NB4 (cell line): ENCODE results near the gene NLRP6.
"Not testable (repeated sequence)": the region's sequence is repeated elsewhere in the genome, so short reads cannot be mapped to it uniquely, and the experiment has no call there.

ENCODE experiments used
- DNase-seq: peaks from one replicate; pipeline ENCODE4 v3.0.0; 2010; ENCODE audit warnings: low read depth
- H3K4me3 ChIP-seq: one replicate; pipeline ENCODE4 v1.5.1; 2011; ENCODE audit warnings: mild to moderate bottlenecking, low read depth, low read length, moderate library complexity
- MYC ChIP-seq: IDR thresholded peaks from 2 replicates; pipeline ENCODE4 v1.6.1; 2011; ENCODE audit warnings: low read depth, low read length
- POLR2A ChIP-seq: IDR thresholded peaks from 2 replicates; pipeline ENCODE4 v1.6.1; 2011; ENCODE audit warnings: mild to moderate bottlenecking; ENCODE audit not compliant: insufficient read length; ENCODE audit errors: extremely low read depth
- TF ChIP-seq, protein P1 (sequence below): IDR thresholded peaks from one replicate; pipeline ENCODE4 v1.5.1; 2012; ENCODE audit warnings: low read depth, low read length
- TF ChIP-seq, protein P2 (sequence below): IDR thresholded peaks from 2 replicates; pipeline ENCODE4 v1.6.1; 2011; ENCODE audit warnings: low read depth, low read length

NLRP6 gene

DNA sequence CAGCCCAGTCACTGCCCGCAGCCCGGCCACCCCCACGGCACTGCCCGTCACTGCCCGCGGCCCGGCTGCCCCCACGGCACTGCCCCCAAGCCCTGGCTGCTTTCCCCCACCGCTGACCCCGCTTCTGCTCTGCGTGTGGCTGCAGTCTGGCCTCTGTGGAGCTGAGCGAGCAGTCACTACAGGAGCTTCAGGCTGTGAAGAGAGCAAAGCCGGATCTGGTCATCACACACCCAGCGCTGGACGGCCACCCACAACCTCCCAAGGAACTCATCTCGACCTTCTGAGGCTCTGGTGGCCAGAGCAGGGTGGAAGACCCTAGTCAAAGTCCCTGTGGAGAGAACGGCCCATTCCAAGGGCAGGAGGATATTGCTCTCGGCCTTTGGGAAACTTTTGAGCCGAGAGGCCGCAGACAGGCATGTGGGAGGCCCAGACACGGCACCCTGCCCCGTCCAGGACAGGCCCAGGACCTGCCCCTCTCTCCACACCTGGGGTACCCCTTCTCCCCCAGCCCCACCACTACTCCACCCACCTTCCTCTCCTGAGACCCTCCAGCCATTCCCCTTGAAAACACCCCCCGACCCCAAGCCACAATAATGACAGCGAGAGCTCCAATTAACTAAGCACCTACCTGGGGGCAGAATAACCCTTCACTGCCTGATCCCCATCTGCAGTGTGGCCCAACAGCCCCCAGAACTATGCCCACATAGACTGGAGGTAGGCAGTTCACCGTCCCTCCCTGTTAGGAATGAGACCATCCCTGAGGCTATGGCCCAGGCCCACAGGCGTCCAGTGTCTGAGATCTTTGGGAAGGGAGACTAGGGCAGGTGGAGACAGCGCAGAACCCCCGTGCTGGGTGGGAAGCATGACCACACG lies 7.0 kb downstream of the NLRP6 start:
- H3K4me3 ChIP-seq = no peak overlapping the region
- DNase-seq = no peak
- TF ChIP-seq, protein P1, sequence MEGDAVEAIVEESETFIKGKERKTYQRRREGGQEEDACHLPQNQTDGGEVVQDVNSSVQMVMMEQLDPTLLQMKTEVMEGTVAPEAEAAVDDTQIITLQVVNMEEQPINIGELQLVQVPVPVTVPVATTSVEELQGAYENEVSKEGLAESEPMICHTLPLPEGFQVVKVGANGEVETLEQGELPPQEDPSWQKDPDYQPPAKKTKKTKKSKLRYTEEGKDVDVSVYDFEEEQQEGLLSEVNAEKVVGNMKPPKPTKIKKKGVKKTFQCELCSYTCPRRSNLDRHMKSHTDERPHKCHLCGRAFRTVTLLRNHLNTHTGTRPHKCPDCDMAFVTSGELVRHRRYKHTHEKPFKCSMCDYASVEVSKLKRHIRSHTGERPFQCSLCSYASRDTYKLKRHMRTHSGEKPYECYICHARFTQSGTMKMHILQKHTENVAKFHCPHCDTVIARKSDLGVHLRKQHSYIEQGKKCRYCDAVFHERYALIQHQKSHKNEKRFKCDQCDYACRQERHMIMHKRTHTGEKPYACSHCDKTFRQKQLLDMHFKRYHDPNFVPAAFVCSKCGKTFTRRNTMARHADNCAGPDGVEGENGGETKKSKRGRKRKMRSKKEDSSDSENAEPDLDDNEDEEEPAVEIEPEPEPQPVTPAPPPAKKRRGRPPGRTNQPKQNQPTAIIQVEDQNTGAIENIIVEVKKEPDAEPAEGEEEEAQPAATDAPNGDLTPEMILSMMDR = no peak
- TF ChIP-seq POLR2A = no peak

DNA sequence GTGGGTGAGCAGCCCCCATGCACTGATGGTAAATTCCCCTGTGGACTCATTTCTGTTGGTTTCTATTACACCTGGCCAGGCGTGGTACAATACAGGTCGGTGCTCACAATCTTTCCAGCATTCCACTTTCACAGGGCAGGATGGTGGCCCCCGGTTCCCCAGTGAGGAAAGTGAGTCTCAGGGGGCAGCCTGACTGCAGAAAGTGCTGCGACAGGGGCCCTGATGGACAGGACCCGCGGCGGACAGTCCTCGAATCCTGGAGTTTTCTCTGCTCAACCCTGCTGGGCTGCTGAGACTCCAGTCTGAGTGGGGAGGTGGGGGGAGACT lies 7.7 kb downstream of the NLRP6 start:
- DNase-seq = no peak
- no peak for TF ChIP-seq POLR2A
- no peak for TF ChIP-seq MYC
- TF ChIP-seq, protein P1 = no peak
- TF ChIP-seq, protein P2, sequence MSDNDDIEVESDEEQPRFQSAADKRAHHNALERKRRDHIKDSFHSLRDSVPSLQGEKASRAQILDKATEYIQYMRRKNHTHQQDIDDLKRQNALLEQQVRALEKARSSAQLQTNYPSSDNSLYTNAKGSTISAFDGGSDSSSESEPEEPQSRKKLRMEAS = no peak
- H3K4me3 ChIP-seq = no peak overlapping the region

DNA sequence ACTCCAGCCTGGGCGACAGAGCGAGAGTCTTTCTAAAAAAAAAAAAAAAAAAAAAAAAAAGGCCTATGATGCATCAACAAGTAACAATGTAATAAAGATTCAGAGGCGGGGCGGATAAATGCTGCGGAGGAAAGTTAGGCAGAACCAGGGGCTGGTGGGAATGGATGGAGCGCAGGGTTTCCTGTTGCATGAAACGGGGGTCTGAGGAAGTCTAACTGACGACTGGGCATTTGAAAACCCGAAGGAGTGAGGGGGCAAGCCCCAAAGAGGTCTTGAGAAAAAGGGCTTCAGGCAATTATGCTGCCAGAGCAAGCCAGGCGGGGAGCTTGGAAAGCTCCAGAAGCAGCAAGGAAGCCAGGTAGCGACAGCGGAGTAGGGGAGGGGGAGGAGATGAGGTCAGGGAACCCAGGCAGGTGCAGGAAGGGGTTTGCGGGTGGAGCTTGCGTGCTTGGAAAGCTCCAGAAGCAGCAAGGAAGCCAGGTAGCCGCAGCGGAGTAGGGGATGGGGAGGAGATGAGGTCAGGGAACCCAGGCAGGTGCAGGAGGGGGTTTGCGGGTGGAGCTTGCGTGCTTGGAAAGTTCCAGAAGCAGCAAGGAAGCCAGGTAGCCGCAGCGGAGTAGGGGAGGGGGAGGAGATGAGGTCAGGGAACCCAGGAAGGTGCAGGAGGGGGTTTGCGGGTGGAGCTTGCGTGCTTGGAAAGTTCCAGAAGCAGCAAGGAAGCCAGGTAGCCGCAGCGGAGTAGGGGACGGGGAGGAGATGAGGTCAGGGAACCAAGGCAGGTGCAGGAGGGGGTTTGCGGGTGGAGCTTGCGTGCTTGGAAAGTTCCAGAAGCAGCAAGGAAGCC lies 9.0 kb downstream of the NLRP6 start:
- not testable (repeated sequence) for DNase-seq, H3K4me3 ChIP-seq

DNA sequence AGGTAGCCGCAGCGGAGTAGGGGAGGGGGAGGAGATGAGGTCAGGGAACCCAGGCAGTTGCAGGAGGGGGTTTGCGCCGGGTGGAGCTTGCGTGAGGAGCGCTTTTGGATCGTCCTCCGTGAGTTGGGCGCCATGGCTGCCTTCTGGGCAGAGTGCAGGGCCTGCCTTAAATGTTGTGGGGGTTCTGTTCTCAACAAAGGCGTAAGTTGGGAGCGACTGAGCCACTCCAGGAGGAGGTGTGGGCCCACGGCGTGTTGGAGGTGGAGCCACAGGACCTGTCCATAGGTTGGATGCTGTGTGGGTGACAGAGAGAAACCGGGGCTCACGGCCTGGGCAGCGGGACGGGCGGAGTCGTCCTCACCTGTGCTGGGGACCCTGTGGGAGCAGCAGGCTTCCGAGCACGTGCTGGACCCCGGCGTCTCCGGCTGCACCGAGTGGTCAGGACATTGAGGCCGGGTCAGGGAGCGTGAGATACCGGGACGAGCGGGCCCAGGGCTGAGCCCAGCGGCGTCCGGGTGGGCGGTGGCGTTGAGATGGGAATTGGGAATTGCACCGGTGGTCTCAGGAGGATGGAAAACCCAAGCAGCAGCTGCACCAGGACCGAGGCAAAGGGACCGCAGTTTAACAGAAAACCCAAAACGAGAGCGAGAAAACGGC lies 9.7 kb downstream of the NLRP6 start:
- peak overlapping the region; percentile 52 for H3K4me3 ChIP-seq
- no peak for DNase-seq

DNA sequence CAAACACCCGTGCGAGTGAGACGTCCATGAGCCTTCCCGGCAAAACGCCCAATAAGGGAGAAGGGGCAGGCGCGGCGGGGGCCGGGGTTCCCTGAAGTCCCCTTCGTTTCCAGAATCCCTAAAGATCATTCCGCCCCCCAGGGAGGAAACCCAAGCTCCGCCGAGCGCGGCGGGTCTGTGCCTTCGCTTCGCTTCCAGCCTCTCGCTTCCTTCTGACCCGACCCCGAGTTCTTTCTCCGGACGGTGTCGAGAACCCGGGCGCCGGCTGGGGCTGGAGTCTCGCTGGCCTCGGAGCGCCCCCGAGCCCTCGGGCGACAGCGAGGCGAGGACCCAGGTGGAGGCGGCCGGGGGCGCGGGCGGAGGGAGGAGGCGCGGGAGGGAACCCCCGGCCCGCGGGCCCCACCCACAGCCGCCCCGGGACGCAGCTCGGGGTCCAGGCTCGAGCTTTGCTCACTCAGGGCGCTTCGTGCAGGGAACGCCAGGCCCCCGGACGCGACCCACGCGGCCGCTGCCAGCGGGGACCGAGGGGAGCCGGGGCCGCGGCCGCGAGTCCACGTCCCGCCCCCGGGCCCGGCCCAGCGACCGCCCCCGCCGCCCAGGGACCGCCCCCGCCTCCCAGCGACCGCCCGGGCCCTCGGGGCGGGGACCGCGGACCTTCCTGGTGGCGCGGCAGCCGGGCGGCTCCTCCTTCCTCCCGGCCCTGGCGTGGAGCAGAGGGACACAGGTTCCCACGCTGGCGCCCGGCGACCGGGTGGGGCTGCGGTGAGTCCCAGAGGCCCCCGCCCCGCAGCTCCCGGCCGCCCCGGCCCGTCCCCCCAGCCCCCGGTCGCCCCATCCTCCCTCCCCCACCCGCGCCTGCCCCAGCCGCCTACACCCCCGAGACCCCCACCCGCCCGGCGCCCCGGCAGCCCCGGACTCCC lies 10.5 kb downstream of the NLRP6 start, which contains the start of gene PGGHG:
Gene PGGHG, plus strand, starts transcription at position 649 of the 920 bp plus-strand sequence. CDS start 691 bp downstream, outside the sequence.
- H3K4me3 ChIP-seq = peak within 1 kb of the TSS; percentile 52
- TF ChIP-seq, protein P1 = no peak
- TF ChIP-seq, protein P2 = no peak
- TF ChIP-seq POLR2A = peak; percentile 47
- TF ChIP-seq MYC = peak; percentile 46; the same call in 1 of the 2 replicates
- DNase-seq = peak; percentile 73

More for the DNA sequence above, 9.7 kb downstream of the NLRP6 start:
- TF ChIP-seq, protein P1 = no peak
- TF ChIP-seq, protein P2 = no peak
- no peak for TF ChIP-seq MYC
- no peak for TF ChIP-seq POLR2A
